ENCODE data around the gene L3MBTL1. TPM values are rescaled to one million over a fixed set of nuclear protein-coding genes. Genes with fewer than 3 reads are reported as not detected.

Gene L3MBTL1
- total RNA-seq, 1 donor from 2014 or later: 13.8 TPM

GRCh38 chr20:43559147-43559987 lies 51.9 kb downstream of the L3MBTL1 start:
- intact Hi-C loops (cut with micrococcal nuclease): no loop called here
- H3K4me3 Mint-ChIP-seq (ENCODE audit: low read depth): no peak overlapping the region
- H3K27me3 Mint-ChIP-seq (ENCODE audit: low read depth): peaks cover 3% of the 10 kb centered on the region

DNA sequence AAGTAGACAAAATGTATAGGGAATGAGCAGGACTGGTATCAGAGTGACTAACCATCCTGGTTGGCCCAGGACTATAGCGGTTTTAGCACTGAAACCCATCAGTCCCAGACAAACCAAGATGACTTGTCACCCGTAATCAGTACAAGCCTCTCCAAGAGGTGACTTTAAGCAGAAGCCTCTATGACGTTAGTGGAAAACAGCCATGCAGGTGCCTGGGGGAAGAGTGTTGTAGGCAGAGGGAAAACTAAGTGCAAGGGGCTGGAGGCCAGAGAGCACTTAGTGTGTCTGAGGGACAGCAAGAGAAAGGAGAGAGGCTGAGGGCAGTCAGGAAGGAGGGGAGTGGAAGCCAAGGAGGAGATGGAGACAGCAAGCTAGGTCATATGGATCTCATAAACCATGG lies 53.5 kb downstream of the L3MBTL1 start:
- Mint-ChIP-seq H3K27ac (no peak overlapping the region), H3K9me3 (no peaks in the 10 kb centered on the region), H3K27me3 (ENCODE audit: low read depth) (no peaks in the 10 kb centered on the region), H3K4me1 (ENCODE audit: low read depth) (no peaks in the 10 kb centered on the region), H3K4me3 (ENCODE audit: low read depth) (no peak overlapping the region), H3K36me3 (ENCODE audit: low read depth) (no peaks in the 10 kb centered on the region)
- DNase-seq (ENCODE audit: low spot score): no peak
- intact Hi-C loops (cut with micrococcal nuclease): no loop called here

More at GRCh38 chr20:43559147-43559987, 51.9 kb downstream of the L3MBTL1 start:
- H3K9me3 Mint-ChIP-seq: no peaks in the 10 kb centered on the region
- H3K36me3 Mint-ChIP-seq (ENCODE audit: low read depth): no peaks in the 10 kb centered on the region
- H3K27ac Mint-ChIP-seq: no peak overlapping the region
- no peaks in the 10 kb centered on the region for H3K4me1 Mint-ChIP-seq (ENCODE audit: low read depth)
- no peak for DNase-seq (ENCODE audit: low spot score)

DNA sequence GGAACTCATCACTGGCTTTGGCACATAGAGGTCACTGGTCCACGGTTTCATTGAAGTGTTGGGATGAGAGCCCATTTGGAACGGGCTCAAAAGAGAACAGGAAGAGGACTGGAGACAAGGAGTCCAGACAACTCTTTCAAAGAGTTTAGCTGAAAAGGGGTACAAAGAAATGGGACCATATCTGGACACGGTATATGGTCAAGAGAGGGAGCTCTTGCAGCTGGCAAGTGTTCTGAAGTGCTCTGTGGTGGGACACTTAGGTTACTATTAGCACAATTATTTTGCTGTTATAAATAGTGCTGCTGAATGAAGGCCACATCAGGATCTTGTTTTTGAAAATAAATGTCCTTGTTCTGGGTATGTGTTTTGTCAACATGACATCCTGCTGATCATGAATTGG lies 55.9 kb downstream of the L3MBTL1 start:
- no peaks in the 10 kb centered on the region for H3K9me3 Mint-ChIP-seq
- no peak for DNase-seq (ENCODE audit: low spot score)
- intact Hi-C loops (cut with micrococcal nuclease): no loop called here
- H3K27me3 Mint-ChIP-seq (ENCODE audit: low read depth): no peaks in the 10 kb centered on the region
- H3K27ac Mint-ChIP-seq: no peak overlapping the region
- H3K4me3 Mint-ChIP-seq (ENCODE audit: low read depth): no peak overlapping the region
- no peaks in the 10 kb centered on the region for H3K36me3 Mint-ChIP-seq (ENCODE audit: low read depth)
- no peaks in the 10 kb centered on the region for H3K4me1 Mint-ChIP-seq (ENCODE audit: low read depth)

DNA sequence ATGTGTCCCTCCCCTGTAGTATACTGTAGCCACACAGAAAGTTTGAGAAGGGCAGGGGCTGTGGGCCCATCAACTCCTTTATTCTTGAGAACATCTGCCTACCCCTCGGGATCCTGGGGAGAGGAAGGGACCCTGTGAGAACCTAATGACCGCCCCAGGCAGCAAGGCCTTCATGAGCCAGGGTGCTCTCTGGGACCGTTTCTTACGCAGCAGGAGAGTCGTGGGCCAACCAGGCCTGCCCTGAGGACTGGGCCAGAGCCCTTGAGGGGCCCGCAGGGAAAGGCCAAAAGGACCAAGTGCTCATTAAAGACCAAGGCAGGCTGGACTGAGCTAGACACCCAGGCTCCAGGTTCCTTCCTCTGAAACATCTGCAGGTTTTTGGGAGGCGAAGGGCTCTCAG lies 56.5 kb downstream of the L3MBTL1 start:
- Mint-ChIP-seq H3K27ac (no peak overlapping the region), H3K4me1 (ENCODE audit: low read depth) (no peaks in the 10 kb centered on the region), H3K4me3 (ENCODE audit: low read depth) (no peak overlapping the region), H3K9me3 (no peaks in the 10 kb centered on the region), H3K36me3 (ENCODE audit: low read depth) (no peaks in the 10 kb centered on the region), H3K27me3 (ENCODE audit: low read depth) (no peaks in the 10 kb centered on the region)
- intact Hi-C loops (cut with micrococcal nuclease): no loop called here
- DNase-seq (ENCODE audit: low spot score): no peak

- H3K4me1 Mint-ChIP-seq (ENCODE audit: low read depth): no peaks in the 10 kb centered on the region
- no peak overlapping the region for H3K4me3 Mint-ChIP-seq (ENCODE audit: low read depth)
- no peaks in the 10 kb centered on the region for H3K36me3 Mint-ChIP-seq (ENCODE audit: low read depth)
- no peak overlapping the region for H3K27ac Mint-ChIP-seq
- intact Hi-C loops (cut with micrococcal nuclease): no loop called here
- H3K9me3 Mint-ChIP-seq: no peaks in the 10 kb centered on the region
- H3K27me3 Mint-ChIP-seq (ENCODE audit: low read depth): no peaks in the 10 kb centered on the region
- no peak for DNase-seq (ENCODE audit: low spot score)
Observed at GRCh38 chr20:43564455-43564854, 57.0 kb downstream of the L3MBTL1 start.

- H3K4me1 Mint-ChIP-seq (ENCODE audit: low read depth): no peaks in the 10 kb centered on the region
- no peak for DNase-seq (ENCODE audit: low spot score)
- H3K36me3 Mint-ChIP-seq (ENCODE audit: low read depth): no peaks in the 10 kb centered on the region
- H3K27me3 Mint-ChIP-seq (ENCODE audit: low read depth): no peaks in the 10 kb centered on the region
- no peak overlapping the region for H3K4me3 Mint-ChIP-seq (ENCODE audit: low read depth)
- H3K9me3 Mint-ChIP-seq: no peaks in the 10 kb centered on the region
- intact Hi-C loops (cut with micrococcal nuclease): no loop called here
- H3K27ac Mint-ChIP-seq: no peak overlapping the region
Observed at GRCh38 chr20:43564993-43565757, 57.7 kb downstream of the L3MBTL1 start.

DNA sequence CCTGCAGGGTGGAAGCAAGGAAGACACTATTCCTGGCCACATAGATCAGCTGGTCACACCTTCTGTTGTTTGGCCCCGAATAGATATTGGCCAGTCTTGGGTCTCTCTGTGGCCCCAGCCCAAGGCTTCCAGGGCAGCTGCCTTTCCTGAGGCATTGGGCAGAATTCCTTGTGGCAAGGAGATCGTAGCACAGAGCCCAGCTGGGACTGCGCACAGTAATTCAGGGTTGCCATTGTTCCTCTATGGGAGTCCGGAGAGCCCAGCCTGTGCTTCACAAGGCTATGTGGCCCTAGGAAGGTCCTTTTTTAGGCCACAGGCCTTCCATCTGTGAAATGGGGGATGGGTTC lies 58.2 kb downstream of the L3MBTL1 start:
- Mint-ChIP-seq H3K36me3 (ENCODE audit: low read depth) (no peaks in the 10 kb centered on the region), H3K27ac (no peak overlapping the region), H3K27me3 (ENCODE audit: low read depth) (no peaks in the 10 kb centered on the region), H3K9me3 (no peaks in the 10 kb centered on the region), H3K4me3 (ENCODE audit: low read depth) (no peak overlapping the region), H3K4me1 (ENCODE audit: low read depth) (no peaks in the 10 kb centered on the region)
- DNase-seq (ENCODE audit: low spot score): no peak
- intact Hi-C loops (cut with micrococcal nuclease): no loop called here

DNA sequence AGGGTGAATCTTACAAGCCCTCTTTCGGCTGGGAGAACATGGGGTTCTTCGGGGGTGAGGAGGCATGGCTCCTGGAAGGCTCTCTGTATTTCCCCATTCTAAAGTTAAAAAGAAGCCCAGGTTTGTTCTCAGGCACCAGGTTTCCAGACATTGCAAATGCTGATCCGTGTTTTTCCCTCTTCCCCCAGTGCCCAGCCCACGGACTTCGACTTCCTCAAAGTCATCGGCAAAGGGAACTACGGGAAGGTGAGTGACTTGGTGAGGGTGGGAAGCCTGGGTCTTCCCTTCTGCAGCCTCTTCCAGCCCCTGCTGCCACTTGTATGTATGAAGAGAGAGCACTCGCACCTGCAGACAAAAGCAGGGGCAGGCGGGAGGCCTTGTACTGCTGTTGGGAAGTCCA lies 60.0 kb downstream of the L3MBTL1 start:
- no peak overlapping the region for H3K27ac Mint-ChIP-seq
- H3K4me3 Mint-ChIP-seq (ENCODE audit: low read depth): no peak overlapping the region
- H3K27me3 Mint-ChIP-seq (ENCODE audit: low read depth): no peaks in the 10 kb centered on the region
- intact Hi-C loops (cut with micrococcal nuclease): no loop called here
- no peaks in the 10 kb centered on the region for H3K36me3 Mint-ChIP-seq (ENCODE audit: low read depth)
- DNase-seq (ENCODE audit: low spot score): no peak
- H3K9me3 Mint-ChIP-seq: no peaks in the 10 kb centered on the region
- no peaks in the 10 kb centered on the region for H3K4me1 Mint-ChIP-seq (ENCODE audit: low read depth)

DNA sequence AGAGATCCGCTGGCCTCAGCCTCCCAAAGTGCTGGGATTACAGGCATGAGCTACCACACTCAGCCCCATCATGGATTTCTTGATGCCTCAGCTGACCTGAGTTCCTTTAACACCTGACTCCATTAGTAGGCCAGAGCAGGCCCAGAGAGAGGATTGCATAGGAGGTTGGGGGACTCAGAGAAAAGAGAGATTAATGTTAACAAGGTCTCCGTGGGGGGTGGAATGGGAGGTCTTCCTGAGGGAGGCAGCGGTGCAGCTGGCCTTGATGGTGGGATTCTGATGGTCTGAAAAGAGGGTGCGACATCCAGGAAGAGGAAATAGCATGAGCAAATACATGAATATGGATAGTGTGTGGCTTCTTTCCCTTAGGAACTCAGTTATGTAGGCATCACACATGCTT lies 61.2 kb downstream of the L3MBTL1 start:
- H3K36me3 Mint-ChIP-seq (ENCODE audit: low read depth): no peaks in the 10 kb centered on the region
- H3K27me3 Mint-ChIP-seq (ENCODE audit: low read depth): no peaks in the 10 kb centered on the region
- no peak overlapping the region for H3K4me3 Mint-ChIP-seq (ENCODE audit: low read depth)

DNA sequence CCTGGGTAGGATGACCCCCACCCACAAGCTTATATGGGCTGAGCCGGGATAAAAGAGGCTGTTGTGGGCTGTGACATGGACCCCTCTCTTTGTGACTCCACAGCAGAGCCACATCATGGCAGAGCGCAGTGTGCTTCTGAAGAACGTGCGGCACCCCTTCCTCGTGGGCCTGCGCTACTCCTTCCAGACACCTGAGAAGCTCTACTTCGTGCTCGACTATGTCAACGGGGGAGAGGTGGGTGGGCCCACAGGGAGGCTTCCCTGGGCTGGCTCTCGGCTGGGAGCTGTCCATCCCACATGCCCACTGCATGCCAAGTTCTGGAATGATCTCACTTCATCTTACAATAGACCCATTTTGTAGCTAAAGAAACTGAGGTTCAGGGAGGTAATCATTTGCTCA lies 61.8 kb downstream of the L3MBTL1 start:
- Mint-ChIP-seq H3K27me3 (ENCODE audit: low read depth) (no peaks in the 10 kb centered on the region), H3K4me3 (ENCODE audit: low read depth) (no peak overlapping the region), H3K4me1 (ENCODE audit: low read depth) (no peaks in the 10 kb centered on the region), H3K27ac (no peak overlapping the region), H3K36me3 (ENCODE audit: low read depth) (no peaks in the 10 kb centered on the region), H3K9me3 (no peaks in the 10 kb centered on the region)
- no peak for DNase-seq (ENCODE audit: low spot score)
- intact Hi-C loops (cut with micrococcal nuclease): no loop called here

More for the DNA sequence above, 61.2 kb downstream of the L3MBTL1 start:
- Mint-ChIP-seq H3K4me1 (ENCODE audit: low read depth) (no peaks in the 10 kb centered on the region), H3K27ac (no peak overlapping the region), H3K9me3 (no peaks in the 10 kb centered on the region)
- DNase-seq (ENCODE audit: low spot score): no peak
- intact Hi-C loops (cut with micrococcal nuclease): no loop called here

DNA sequence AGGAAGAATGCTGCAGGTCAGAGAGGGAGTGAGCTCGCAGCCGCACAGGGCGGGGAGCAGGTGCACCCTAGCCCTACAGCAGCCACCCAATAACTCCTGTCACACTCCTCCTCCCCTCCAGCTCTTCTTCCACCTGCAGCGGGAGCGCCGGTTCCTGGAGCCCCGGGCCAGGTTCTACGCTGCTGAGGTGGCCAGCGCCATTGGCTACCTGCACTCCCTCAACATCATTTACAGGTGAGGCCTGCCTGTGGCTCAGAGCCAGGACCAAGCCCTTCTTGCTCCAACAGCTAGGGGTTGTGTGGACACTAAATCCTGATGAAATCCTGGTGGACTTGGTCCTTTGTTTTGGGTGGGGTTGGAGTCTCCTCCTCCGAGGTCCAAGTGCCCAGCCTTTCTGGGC lies 63.0 kb downstream of the L3MBTL1 start:
- Mint-ChIP-seq H3K36me3 (ENCODE audit: low read depth) (no peaks in the 10 kb centered on the region), H3K9me3 (no peaks in the 10 kb centered on the region), H3K4me1 (ENCODE audit: low read depth) (no peaks in the 10 kb centered on the region), H3K4me3 (ENCODE audit: low read depth) (no peak overlapping the region), H3K27ac (no peak overlapping the region), H3K27me3 (ENCODE audit: low read depth) (no peaks in the 10 kb centered on the region)
- DNase-seq (ENCODE audit: low spot score): no peak
- intact Hi-C loops (cut with micrococcal nuclease): no loop called here

GRCh38 chr20:43571310-43571709 lies 63.8 kb downstream of the L3MBTL1 start:
- H3K27me3 Mint-ChIP-seq (ENCODE audit: low read depth): no peaks in the 10 kb centered on the region
- no peak overlapping the region for H3K4me3 Mint-ChIP-seq (ENCODE audit: low read depth)
- intact Hi-C loops (cut with micrococcal nuclease): no loop called here
- no peaks in the 10 kb centered on the region for H3K9me3 Mint-ChIP-seq
- no peak for DNase-seq (ENCODE audit: low spot score)
- H3K27ac Mint-ChIP-seq: no peak overlapping the region
- no peaks in the 10 kb centered on the region for H3K36me3 Mint-ChIP-seq (ENCODE audit: low read depth)
- no peaks in the 10 kb centered on the region for H3K4me1 Mint-ChIP-seq (ENCODE audit: low read depth)

DNA sequence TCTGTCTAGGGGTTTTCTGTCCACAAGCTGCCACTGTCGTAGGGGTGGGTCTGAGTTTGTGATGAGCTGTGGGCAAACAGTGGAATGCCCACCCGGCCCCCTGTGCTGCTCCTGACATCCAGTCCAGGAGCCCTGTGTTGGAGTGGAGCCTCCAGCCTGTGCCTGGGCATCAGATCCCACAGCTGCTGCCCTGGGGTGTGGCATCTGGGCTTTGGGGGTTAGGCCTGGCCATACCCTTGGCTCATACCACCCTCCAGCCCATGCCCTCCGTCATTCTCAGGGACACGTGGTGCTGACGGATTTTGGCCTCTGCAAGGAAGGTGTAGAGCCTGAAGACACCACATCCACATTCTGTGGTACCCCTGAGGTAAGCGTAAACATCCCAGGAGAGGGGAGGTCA lies 64.3 kb downstream of the L3MBTL1 start:
- H3K9me3 Mint-ChIP-seq: no peaks in the 10 kb centered on the region
- no peaks in the 10 kb centered on the region for H3K27me3 Mint-ChIP-seq (ENCODE audit: low read depth)
- H3K4me3 Mint-ChIP-seq (ENCODE audit: low read depth): no peak overlapping the region

More for the DNA sequence above, 64.3 kb downstream of the L3MBTL1 start:
- Mint-ChIP-seq H3K36me3 (ENCODE audit: low read depth) (no peaks in the 10 kb centered on the region), H3K27ac (no peak overlapping the region), H3K4me1 (ENCODE audit: low read depth) (no peaks in the 10 kb centered on the region)
- intact Hi-C loops (cut with micrococcal nuclease): no loop called here
- DNase-seq (ENCODE audit: low spot score): no peak

Measured in activated T-helper 2 cell treated with anti-CD3 and anti-CD28 coated beads, Interferon-gamma antibody, Interleukin-2, Interleukin-4, amounts not matched to agents 10 μg/mL and 5 μg/mL and 100 μg/mL, durations not matched to agents 14 hours and 24 hours and 36 hours (primary cell).